Muscle of leg (tissue), 11 donors: ENCODE results near the gene CRCP. TPM values are rescaled to one million over a fixed set of nuclear protein-coding genes. Genes with fewer than 3 reads are reported as not detected.
"Not testable (repeated sequence)": the region's sequence is repeated elsewhere in the genome, so short reads cannot be mapped to it uniquely, and the experiment has no call there.

Source experiments
- DNase-seq: peaks from one replicate; pipeline ENCODE4 v3.0.0; 2013
- H3K27ac ChIP-seq: one replicate; pipeline ENCODE4 v1.5.1; 2013; ENCODE audit warnings: mild to moderate bottlenecking, low read length, control low read depth
- H3K27me3 ChIP-seq: one replicate; pipeline ENCODE4 v1.6.1; 2013; ENCODE audit warnings: low read length; ENCODE audit not compliant: control insufficient read depth, insufficient read depth
- H3K36me3 ChIP-seq: one replicate; pipeline ENCODE4 v1.6.1; 2013; ENCODE audit warnings: low read length; ENCODE audit not compliant: control insufficient read depth, insufficient read depth
- H3K4me1 ChIP-seq: one replicate; pipeline ENCODE4 v1.6.1; 2013; ENCODE audit warnings: low read length; ENCODE audit not compliant: control insufficient read depth, insufficient read depth
- H3K4me3 ChIP-seq: one replicate; pipeline ENCODE4 v1.5.1; 2013; ENCODE audit warnings: low read length, control low read depth
- H3K9me3 ChIP-seq: replicated peaks from 2 replicates; pipeline ENCODE4 v1.6.1; 2013; ENCODE audit warnings: low read depth, low read length; ENCODE audit not compliant: control insufficient read depth
- WGBS: methylation state at CpG from one replicate; pipeline ENCODE4 v1.1.5; 2013; ENCODE audit warnings: missing lambda C conversion rate; ENCODE audit not compliant: insufficient coverage; 5-methylcytosine and 5-hydroxymethylcytosine counted together
- polyA plus RNA-seq, 8 donors: library from polyadenylated mRNA; unstranded; fragments of 120-200 nt; gene quantifications; one replicate each; pipeline versions ENCODE4 v1.2.1 to v1.2.3, GENCODE V29; 2013; ENCODE audit warnings: inconsistent platforms in 1 of 8, low replicate concordance in 1 of 8; ENCODE audit not compliant: insufficient read length in 8 of 8, insufficient read depth in 1 of 8
- total RNA-seq: library from RNA; stranded (reverse); fragments of 120-200 nt; gene quantifications from one replicate; pipeline ENCODE4 v1.2.4, GENCODE V29; 2013

The CRCP gene
- total and polyA plus RNA-seq, 9 donors = 19.1 to 25.2 (median 21.7) TPM

DNA sequence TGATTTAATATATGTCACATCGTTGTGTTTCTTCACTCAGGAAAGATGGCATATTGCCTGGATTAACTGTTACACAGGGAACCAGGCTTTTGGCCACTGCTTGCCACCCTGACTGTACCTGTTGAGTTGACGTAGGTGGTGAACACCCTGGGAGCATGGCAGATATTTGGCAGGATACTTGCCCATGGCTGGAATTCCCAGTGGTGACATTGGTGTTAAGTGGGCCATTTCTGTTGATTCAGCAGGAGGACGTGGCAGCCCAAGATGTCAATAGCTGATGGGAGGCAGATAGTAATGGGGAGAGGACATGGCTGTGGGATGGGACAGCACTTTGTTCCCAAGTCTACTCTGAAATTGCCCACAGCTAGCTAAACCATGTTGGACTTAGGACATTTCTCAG, 12.5 kb downstream of the CRCP start:
- not testable (repeated sequence) for H3K4me3 ChIP-seq, H3K4me1 ChIP-seq, DNase-seq, H3K9me3 ChIP-seq, H3K27ac ChIP-seq, H3K27me3 ChIP-seq
- peaks cover 10% of the 10 kb centered on the region for H3K36me3 ChIP-seq
- 100% methylated on average over 2 of the region's 3 CpGs for WGBS

DNA sequence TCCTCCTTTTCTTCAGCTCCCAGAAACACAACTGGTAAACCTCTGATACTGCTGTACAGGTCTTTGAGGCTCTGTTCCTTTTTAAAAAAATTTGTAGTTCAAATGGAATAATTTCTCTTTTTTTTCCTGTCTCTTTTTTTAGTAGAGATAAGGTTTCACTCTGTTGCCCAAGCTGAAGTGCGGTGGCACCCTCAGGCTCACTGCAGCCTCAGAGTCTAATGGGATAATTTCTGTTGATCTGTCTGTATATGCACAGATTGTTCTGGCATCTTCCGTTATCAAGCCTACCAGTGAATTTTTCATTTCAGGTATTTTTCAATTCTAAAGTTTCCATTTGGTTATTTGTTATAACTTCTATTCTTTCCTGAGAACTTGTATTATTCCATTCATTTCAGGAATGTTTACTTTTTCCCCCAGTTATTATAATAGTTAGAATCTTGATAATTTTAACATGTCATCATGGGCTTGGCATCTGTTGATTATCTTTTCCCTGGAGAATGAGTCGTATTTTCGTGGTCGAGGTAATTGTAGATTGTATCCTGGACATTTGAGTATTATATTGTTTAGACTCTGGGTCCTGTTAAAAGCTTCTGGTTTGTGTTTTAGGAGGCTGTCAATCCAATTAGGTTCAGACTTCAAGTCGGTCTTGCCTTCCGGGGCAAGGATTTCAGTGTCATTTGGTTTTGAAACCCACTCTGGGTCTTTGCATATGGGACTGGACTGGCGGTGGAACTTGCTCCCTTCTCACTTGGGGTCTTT, 24.5 kb downstream of the CRCP start:
- WGBS = 80% methylated on average over 1 of the region's 8 CpGs
- no peak for DNase-seq
- Histone ChIP-seq H3K4me1 (peaks cover 4% of the 10 kb centered on the region), H3K27me3 (no peaks in the 10 kb centered on the region), H3K9me3 (no peaks in the 10 kb centered on the region), H3K4me3 (no peak overlapping the region), H3K36me3 (peaks cover 37% of the 10 kb centered on the region), H3K27ac (no peak overlapping the region)

DNA sequence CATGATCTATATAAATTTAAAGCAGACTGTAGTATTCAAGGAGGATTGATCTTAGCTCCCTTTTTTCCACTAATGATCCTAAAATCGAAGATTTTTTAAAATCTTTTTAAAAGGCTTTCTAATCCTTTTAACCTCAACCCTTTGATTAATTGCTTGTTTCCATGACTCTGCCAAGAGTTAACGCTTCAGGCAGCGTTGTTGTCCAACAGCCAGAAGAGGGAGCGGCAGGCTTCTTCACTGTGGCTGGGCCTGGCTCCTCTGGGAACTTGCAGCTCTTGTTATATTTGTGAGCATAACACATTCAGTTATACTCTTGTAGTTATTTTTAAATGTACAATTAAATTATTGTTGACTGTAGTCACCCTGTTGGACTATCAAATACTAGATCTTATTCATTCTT, 26.3 kb downstream of the CRCP start:
- H3K27me3 ChIP-seq = no peaks in the 10 kb centered on the region
- peaks cover 17% of the 10 kb centered on the region for H3K4me1 ChIP-seq
- no peak overlapping the region for H3K27ac ChIP-seq
- H3K36me3 ChIP-seq = peaks cover 47% of the 10 kb centered on the region
- no CpG with 5 or more reads among the region's 4 CpGs for WGBS
- peak; percentile 90 for DNase-seq
- no peaks in the 10 kb centered on the region for H3K9me3 ChIP-seq
- H3K4me3 ChIP-seq = no peak overlapping the region

DNA sequence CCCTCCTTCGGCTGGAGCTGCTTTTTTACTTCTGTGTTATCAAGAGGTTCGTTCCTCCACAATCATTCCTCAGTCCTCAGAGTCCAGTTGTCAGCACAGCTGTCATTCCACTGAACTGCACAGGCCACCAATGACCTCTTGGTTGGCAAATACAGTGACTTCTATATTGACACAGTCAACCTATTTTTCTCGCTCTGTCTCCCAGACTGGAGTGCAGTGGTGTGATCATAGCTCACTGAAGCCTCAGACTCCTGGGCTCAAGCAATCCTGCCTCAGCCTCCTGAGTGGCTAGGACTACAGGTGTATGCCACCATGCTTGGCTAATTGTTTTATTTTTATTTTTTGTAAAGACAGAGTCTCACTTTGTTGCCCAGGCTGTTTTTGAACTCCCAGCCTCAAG, 27.7 kb downstream of the CRCP start:
- Histone ChIP-seq H3K27me3 (no peaks in the 10 kb centered on the region), H3K27ac (peak overlapping the region; percentile 33), H3K4me1 (peaks cover 21% of the 10 kb centered on the region), H3K36me3 (peaks cover 44% of the 10 kb centered on the region), H3K4me3 (no peak overlapping the region), H3K9me3 (no peaks in the 10 kb centered on the region)
- WGBS = 82% methylated on average over 2 of the region's 3 CpGs
- peak; percentile 42 for DNase-seq

DNA sequence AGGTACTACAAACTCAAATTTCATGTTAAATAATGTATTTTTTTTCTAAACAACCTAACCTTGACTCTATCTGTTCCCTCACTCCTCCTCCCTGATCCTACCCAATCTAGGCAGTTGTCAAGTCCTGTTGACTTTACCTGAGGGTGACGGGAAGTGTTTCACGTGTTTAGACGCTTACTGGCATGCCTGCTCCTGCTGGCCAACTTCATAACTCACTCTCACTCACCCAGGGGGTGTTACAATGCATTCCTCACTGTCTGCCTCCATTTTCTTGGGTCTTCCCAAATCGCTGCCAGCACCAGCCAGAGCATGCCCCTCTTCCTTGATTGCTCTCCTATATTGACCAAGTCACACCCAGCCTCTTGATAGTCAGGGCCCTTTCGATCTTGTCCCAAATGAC, 28.3 kb downstream of the CRCP start:
- Histone ChIP-seq H3K36me3 (peaks cover 44% of the 10 kb centered on the region), H3K27me3 (no peaks in the 10 kb centered on the region), H3K4me1 (peaks cover 21% of the 10 kb centered on the region), H3K9me3 (no peaks in the 10 kb centered on the region), H3K27ac (no peak overlapping the region), H3K4me3 (no peak overlapping the region)
- WGBS = 89% methylated on average over 5 of the region's 5 CpGs
- DNase-seq = no peak

DNA sequence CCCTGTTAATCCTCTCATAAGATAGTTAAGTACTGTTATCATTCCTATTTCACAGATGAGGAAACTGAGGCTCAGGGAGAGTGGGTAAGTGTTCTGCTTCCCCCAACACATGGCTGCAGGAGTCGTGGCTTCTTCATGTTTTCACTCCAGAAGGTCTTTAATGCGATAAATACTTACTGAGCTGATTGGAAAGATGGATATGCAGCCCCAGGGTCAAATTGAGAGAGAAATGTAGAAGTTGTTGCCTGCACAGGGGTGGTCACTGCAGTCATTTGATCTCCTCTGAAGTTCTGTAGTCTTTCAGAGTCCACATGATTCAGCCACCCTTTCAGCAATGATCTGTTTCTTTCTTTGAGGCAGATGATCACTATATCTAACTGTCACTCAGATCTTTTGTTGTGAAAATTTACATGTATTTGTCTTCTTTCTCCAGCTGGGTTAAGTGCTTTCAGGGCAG, 29.3 kb downstream of the CRCP start:
- Histone ChIP-seq H3K4me1 (peaks cover 21% of the 10 kb centered on the region), H3K27ac (no peak overlapping the region), H3K9me3 (no peaks in the 10 kb centered on the region), H3K27me3 (no peaks in the 10 kb centered on the region), H3K36me3 (peaks cover 47% of the 10 kb centered on the region), H3K4me3 (no peak overlapping the region)
- DNase-seq = no peak
- no CpG with 5 or more reads among the region's 2 CpGs for WGBS

DNA sequence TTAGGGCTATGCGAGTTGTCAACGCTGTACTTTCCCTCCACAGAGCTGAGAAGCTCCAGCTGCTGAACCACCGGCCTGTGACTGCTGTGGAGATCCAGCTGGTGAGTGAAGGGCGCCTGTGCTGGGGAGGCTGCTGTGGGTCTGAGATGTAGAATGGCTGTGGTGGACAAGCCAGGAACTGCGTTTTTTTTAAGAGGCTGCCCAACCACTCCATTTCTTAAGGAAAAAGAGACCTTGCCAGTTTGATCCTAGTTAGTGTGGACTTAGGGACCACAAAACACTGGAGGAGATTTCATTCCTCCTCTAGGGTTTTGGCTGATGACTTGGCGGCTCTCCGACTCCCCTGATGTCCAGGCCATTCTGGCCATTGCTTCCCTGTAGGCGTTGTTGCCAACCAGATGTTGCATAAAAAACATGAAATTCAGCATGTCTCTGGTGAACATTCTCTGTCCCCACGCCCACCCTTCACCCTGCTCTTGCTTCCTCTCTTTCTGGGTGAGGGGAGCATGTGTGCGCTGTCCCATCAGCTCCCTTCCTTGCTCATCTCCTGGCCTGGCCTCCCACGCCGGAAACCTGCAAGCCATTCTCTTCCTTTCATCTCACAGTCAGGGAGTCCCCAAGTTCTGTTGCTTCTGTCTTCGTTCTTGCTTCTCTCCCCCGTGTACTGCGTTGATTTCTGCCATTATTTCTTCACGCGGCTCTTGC, 30.9 kb downstream of the CRCP start:
- peak; percentile 81 for DNase-seq

DNA sequence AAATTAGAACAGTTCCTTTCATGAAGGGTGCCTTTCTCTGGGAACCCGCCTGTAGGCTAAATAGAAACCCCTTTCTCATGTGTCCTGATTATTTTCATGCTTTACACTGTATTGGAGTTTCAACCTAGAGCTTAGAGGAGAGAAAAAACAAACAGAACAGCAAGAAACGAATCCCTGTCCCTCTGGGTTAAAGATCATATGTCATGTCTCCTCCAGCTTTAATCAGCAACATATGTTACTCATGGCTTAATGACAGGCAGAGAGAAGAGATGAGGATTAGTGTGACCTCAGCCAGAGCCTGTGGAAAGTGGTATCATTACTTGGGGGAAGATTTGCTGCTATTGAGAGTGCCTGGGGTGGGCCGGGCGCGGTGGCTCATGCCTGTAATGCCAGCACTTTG, 32.1 kb downstream of the CRCP start:
- H3K27ac ChIP-seq = peak overlapping the region; percentile 8
- H3K9me3 ChIP-seq = no peaks in the 10 kb centered on the region
- peaks cover 34% of the 10 kb centered on the region for H3K4me1 ChIP-seq
- peaks cover 47% of the 10 kb centered on the region for H3K36me3 ChIP-seq
- H3K27me3 ChIP-seq = no peaks in the 10 kb centered on the region
- WGBS = 33% methylated on average over 3 of the region's 5 CpGs
- no peak overlapping the region for H3K4me3 ChIP-seq
- peak; percentile 94 for DNase-seq

More for the DNA sequence above, 30.9 kb downstream of the CRCP start:
- Histone ChIP-seq H3K27ac (peak overlapping the region; percentile 63), H3K27me3 (no peaks in the 10 kb centered on the region), H3K9me3 (no peaks in the 10 kb centered on the region), H3K4me1 (peaks cover 26% of the 10 kb centered on the region), H3K4me3 (no peak overlapping the region), H3K36me3 (peaks cover 44% of the 10 kb centered on the region)
- 42% methylated on average over 12 of the region's 17 CpGs for WGBS

DNA sequence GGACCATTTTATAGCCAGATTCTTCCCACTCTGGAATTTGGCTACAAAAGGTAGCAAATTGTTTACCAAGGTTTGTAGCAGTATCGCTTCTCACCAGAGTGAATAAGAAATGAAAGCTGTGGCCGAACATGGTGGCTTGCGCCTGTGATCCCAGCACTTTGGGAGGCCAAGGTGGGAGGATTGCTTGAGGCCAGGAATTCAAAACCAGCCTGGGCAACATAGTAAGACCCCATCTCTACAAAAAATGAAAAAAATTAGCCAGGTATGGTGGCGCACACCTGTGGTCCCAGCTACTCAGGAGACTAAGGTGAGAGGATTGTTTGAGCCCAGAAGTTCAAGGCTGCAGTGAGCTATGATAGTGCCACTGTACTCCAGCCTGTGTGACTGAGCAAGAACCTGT, 33.0 kb downstream of the CRCP start:
- Histone ChIP-seq H3K36me3 (peaks cover 47% of the 10 kb centered on the region), H3K4me1 (peaks cover 43% of the 10 kb centered on the region)
- not testable (repeated sequence) for H3K9me3 ChIP-seq, H3K4me3 ChIP-seq, DNase-seq, H3K27me3 ChIP-seq, H3K27ac ChIP-seq
- 100% methylated on average over 1 of the region's 4 CpGs for WGBS

DNA sequence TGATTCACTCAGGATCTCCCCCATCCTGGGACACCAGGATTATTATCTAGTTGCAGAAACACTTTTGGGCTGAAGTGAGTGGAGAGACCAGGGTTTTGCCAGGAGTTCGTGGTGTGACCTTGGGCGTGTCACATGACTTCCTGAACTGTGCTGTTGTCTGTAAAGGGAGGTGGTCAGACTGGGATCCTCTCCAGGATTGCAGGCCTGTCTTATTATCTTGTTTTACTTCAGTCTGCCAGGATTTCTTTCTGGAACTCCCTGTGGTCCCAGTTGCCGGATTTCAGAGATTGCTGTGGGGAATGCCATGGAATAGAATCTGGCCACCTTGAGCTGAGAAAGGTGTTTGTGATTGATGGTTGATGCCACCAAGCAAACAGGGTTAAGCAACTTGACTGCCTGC, 35.8 kb downstream of the CRCP start:
- peaks cover 33% of the 10 kb centered on the region for H3K4me1 ChIP-seq
- no peaks in the 10 kb centered on the region for H3K27me3 ChIP-seq
- no peaks in the 10 kb centered on the region for H3K9me3 ChIP-seq
- peak overlapping the region; percentile 74 for H3K27ac ChIP-seq
- no peak overlapping the region for H3K4me3 ChIP-seq
- 53% methylated on average over 2 of the region's 3 CpGs for WGBS
- peaks cover 42% of the 10 kb centered on the region for H3K36me3 ChIP-seq
- peak; percentile 87 for DNase-seq
